Naive B cell (primary cell): Measurements from ENCODE around the gene PLPP3. TPM values are rescaled to one million over a fixed set of nuclear protein-coding genes. Genes with fewer than 3 reads are reported as not detected.

ENCODE experiments used
- ATAC-seq, 2 donors: fragments of 150-1000 bp; cut with Tn5 transposase; 2 replicates each; pipeline ENCODE4 v1.10.0; 2021; ENCODE audit warnings: low read depth in 2 of 2, mild to moderate bottlenecking in 2 of 2, moderate library complexity in 2 of 2
- DNase-seq: peaks from one replicate; pipeline ENCODE4 v3.0.0; 2022
- H3K27ac Mint-ChIP-seq, 6 donors: one replicate each; pipeline ENCODE4 v1.8.0; 2020 to 2022; ENCODE audit warnings: mild to moderate bottlenecking in 6 of 6, mixed read lengths in 6 of 6, moderate library complexity in 5 of 6, inconsistent platforms in 2 of 6
- H3K27me3 Mint-ChIP-seq, 3 donors: one replicate each; pipeline ENCODE4 v1.8.0; 2021 to 2022; ENCODE audit warnings: mixed read lengths in 3 of 3, mild to moderate bottlenecking in 1 of 3
- H3K36me3 Mint-ChIP-seq, 2 donors: one replicate each; pipeline ENCODE4 v1.8.0; 2020 to 2022; ENCODE audit warnings: mixed read lengths in 2 of 2, inconsistent platforms in 1 of 2, mild to moderate bottlenecking in 1 of 2
- H3K4me1 Mint-ChIP-seq, 3 donors: one replicate each; pipeline ENCODE4 v1.8.0; 2020 to 2022; ENCODE audit warnings: mixed read lengths in 3 of 3, inconsistent platforms in 1 of 3, mild to moderate bottlenecking in 1 of 3, moderate library complexity in 1 of 3
- H3K4me3 Mint-ChIP-seq, 8 donors: one replicate each; pipeline ENCODE4 v1.8.0; 2020 to 2022; ENCODE audit warnings: mild to moderate bottlenecking in 8 of 8, mixed read lengths in 8 of 8, moderate library complexity in 8 of 8, inconsistent platforms in 2 of 8
- H3K9me3 Mint-ChIP-seq, 7 donors: one replicate each; pipeline ENCODE4 v1.8.0; 2020 to 2022; ENCODE audit warnings: mixed read lengths in 7 of 7, mild to moderate bottlenecking in 5 of 7, inconsistent platforms in 2 of 7, moderate library complexity in 1 of 7
- polyA plus RNA-seq, 6 donors: library from polyadenylated mRNA; unstranded; fragments of 300-500 nt; fragmentation: Illumina TruSeq; gene quantifications; one replicate each; pipeline ENCODE4 v1.2.3, GENCODE V29; 2021; ENCODE audit warnings: low read depth in 6 of 6

PLPP3 gene
- polyA plus RNA-seq, 6 donors from 2014 or later = 1.00 to 2.6 (median 1.5) TPM

- Mint-ChIP-seq H3K4me3 (no peak overlapping the region), H3K4me1 (no peaks in the 10 kb centered on the region), H3K36me3 (no peaks in the 10 kb centered on the region), H3K27ac (no peak overlapping the region), H3K27me3 (peaks cover 3 to 10% (median 8%) of the 10 kb centered on the region in 3 donors), H3K9me3 (peaks cover 0 to 2% (median 0%) of the 10 kb centered on the region in 7 donors)
- no peak for DNase-seq
- no peak for ATAC-seq
Observed at GRCh38 chr1:56535939-56536338, 43.4 kb downstream of the PLPP3 start.

- H3K36me3 Mint-ChIP-seq = no peaks in the 10 kb centered on the region
- peaks cover 0 to 6% (median 6%) of the 10 kb centered on the region in 3 donors for H3K27me3 Mint-ChIP-seq
- H3K4me1 Mint-ChIP-seq = no peaks in the 10 kb centered on the region
- ATAC-seq (no peak), DNase-seq (no peak)
- no peak overlapping the region for H3K27ac Mint-ChIP-seq
- H3K4me3 Mint-ChIP-seq = no peak overlapping the region
- H3K9me3 Mint-ChIP-seq = peaks cover 0 to 2% (median 0%) of the 10 kb centered on the region in 7 donors
Observed at GRCh38 chr1:56535362-56535761, 44.0 kb downstream of the PLPP3 start.

- peaks cover 0 to 6% (median 0%) of the 10 kb centered on the region in 3 donors for H3K27me3 Mint-ChIP-seq
- no peak overlapping the region for H3K4me3 Mint-ChIP-seq
- H3K36me3 Mint-ChIP-seq = no peaks in the 10 kb centered on the region
- ATAC-seq (no peak), DNase-seq (no peak)
- H3K9me3 Mint-ChIP-seq = peaks cover 0 to 2% (median 0%) of the 10 kb centered on the region in 7 donors
- H3K4me1 Mint-ChIP-seq = no peaks in the 10 kb centered on the region
- no peak overlapping the region for H3K27ac Mint-ChIP-seq
Observed at GRCh38 chr1:56534130-56534651, 45.2 kb downstream of the PLPP3 start.

GRCh38 chr1:56533621-56534020 is 45.7 kb downstream of the PLPP3 start:
- Mint-ChIP-seq H3K9me3 (peaks cover 0 to 2% (median 0%) of the 10 kb centered on the region in 7 donors), H3K27me3 (peaks cover 0 to 5% (median 0%) of the 10 kb centered on the region in 3 donors), H3K4me3 (no peak overlapping the region), H3K36me3 (no peaks in the 10 kb centered on the region), H3K4me1 (no peaks in the 10 kb centered on the region), H3K27ac (no peak overlapping the region)
- ATAC-seq (no peak), DNase-seq (no peak)

GRCh38 chr1:56533197-56533596 is 46.2 kb downstream of the PLPP3 start:
- Mint-ChIP-seq H3K27me3 (peaks cover 0 to 1% (median 0%) of the 10 kb centered on the region in 3 donors), H3K4me1 (no peaks in the 10 kb centered on the region), H3K4me3 (peak overlapping the region in 1 of 8 donors; percentile 3), H3K36me3 (no peaks in the 10 kb centered on the region), H3K9me3 (no peaks in the 10 kb centered on the region), H3K27ac (no peak overlapping the region)
- DNase-seq = no peak
- no peak for ATAC-seq

- Mint-ChIP-seq H3K36me3 (no peaks in the 10 kb centered on the region), H3K4me3 (no peak overlapping the region), H3K9me3 (no peaks in the 10 kb centered on the region), H3K27me3 (no peaks in the 10 kb centered on the region), H3K27ac (no peak overlapping the region), H3K4me1 (peaks cover 7 to 8% (median 7%) of the 10 kb centered on the region in 3 donors)
- DNase-seq (no peak), ATAC-seq (no peak)
Observed at GRCh38 chr1:56532350-56532683, 47.0 kb downstream of the PLPP3 start.

GRCh38 chr1:56531624-56532349 is 47.6 kb downstream of the PLPP3 start:
- Mint-ChIP-seq H3K27me3 (no peaks in the 10 kb centered on the region), H3K4me1 (peaks cover 12 to 13% (median 12%) of the 10 kb centered on the region in 3 donors), H3K27ac (no peak overlapping the region), H3K36me3 (no peaks in the 10 kb centered on the region), H3K9me3 (no peaks in the 10 kb centered on the region), H3K4me3 (no peak overlapping the region)
- DNase-seq (no peak), ATAC-seq (no peak)

GRCh38 chr1:56529801-56530200 is 49.6 kb downstream of the PLPP3 start:
- DNase-seq (no peak), ATAC-seq (no peak)
- Mint-ChIP-seq H3K27ac (peak overlapping the region in 1 of 6 donors; percentile 30), H3K4me3 (no peak overlapping the region), H3K9me3 (no peaks in the 10 kb centered on the region), H3K4me1 (peaks cover 30 to 32% (median 32%) of the 10 kb centered on the region in 3 donors), H3K27me3 (no peaks in the 10 kb centered on the region), H3K36me3 (no peaks in the 10 kb centered on the region)

GRCh38 chr1:56527548-56528302 is 51.6 kb downstream of the PLPP3 start:
- H3K9me3 Mint-ChIP-seq = no peaks in the 10 kb centered on the region
- no peak for ATAC-seq
- H3K4me1 Mint-ChIP-seq = peaks cover 40 to 52% (median 49%) of the 10 kb centered on the region in 3 donors
- peak overlapping the region in 4 of 8 donors; percentile 13 to 39 (median 29) for H3K4me3 Mint-ChIP-seq
- peak overlapping the region in 4 of 6 donors; percentile 57 to 91 (median 78) for H3K27ac Mint-ChIP-seq
- no peaks in the 10 kb centered on the region for H3K36me3 Mint-ChIP-seq
- no peak for DNase-seq
- H3K27me3 Mint-ChIP-seq = no peaks in the 10 kb centered on the region

- no peaks in the 10 kb centered on the region for H3K36me3 Mint-ChIP-seq
- peak; percentile 70 for DNase-seq
- peak overlapping the region in 7 of 8 donors; percentile 12 to 74 (median 45) for H3K4me3 Mint-ChIP-seq
- peak overlapping the region; percentile 18 to 91 (median 87) for H3K27ac Mint-ChIP-seq
- ATAC-seq = peak; percentile 91 to 93
- no peaks in the 10 kb centered on the region for H3K9me3 Mint-ChIP-seq
- no peaks in the 10 kb centered on the region for H3K27me3 Mint-ChIP-seq
- peaks cover 42 to 54% (median 51%) of the 10 kb centered on the region in 3 donors for H3K4me1 Mint-ChIP-seq
Observed at GRCh38 chr1:56526571-56527174, 52.7 kb downstream of the PLPP3 start.

- Mint-ChIP-seq H3K27me3 (no peaks in the 10 kb centered on the region), H3K36me3 (no peaks in the 10 kb centered on the region), H3K4me3 (peak overlapping the region in 6 of 8 donors; percentile 42 to 63 (median 48)), H3K9me3 (no peaks in the 10 kb centered on the region), H3K4me1 (peaks cover 45 to 54% (median 51%) of the 10 kb centered on the region in 3 donors), H3K27ac (peak overlapping the region in 5 of 6 donors; percentile 41 to 91 (median 87))
- DNase-seq (peak; percentile 9), ATAC-seq (peak in 1 of 2 donors; percentile 3)
Observed at GRCh38 chr1:56525489-56526041, 53.8 kb downstream of the PLPP3 start.

- ATAC-seq = peak; percentile 56 to 57
Observed at GRCh38 chr1:56524263-56524662, 55.1 kb downstream of the PLPP3 start.

GRCh38 chr1:56522680-56523079 is 56.7 kb downstream of the PLPP3 start:
- no peak for DNase-seq
- Mint-ChIP-seq H3K4me3 (no peak overlapping the region), H3K27me3 (no peaks in the 10 kb centered on the region), H3K9me3 (no peaks in the 10 kb centered on the region), H3K27ac (peak overlapping the region in 2 of 6 donors; percentile 20 to 58), H3K36me3 (no peaks in the 10 kb centered on the region), H3K4me1 (peaks cover 42 to 51% (median 46%) of the 10 kb centered on the region in 3 donors)
- no peak for ATAC-seq

More at GRCh38 chr1:56524263-56524662, 55.1 kb downstream of the PLPP3 start:
- Mint-ChIP-seq H3K27ac (peak overlapping the region; percentile 47 to 87 (median 85)), H3K4me1 (peaks cover 45 to 54% (median 51%) of the 10 kb centered on the region in 3 donors), H3K4me3 (peak overlapping the region in 3 of 8 donors; percentile 43 to 63 (median 50)), H3K36me3 (no peaks in the 10 kb centered on the region), H3K9me3 (no peaks in the 10 kb centered on the region), H3K27me3 (no peaks in the 10 kb centered on the region)
- peak; percentile 35 for DNase-seq
